GM21390 (cell line): Measurements from ENCODE around the gene UBAC1.
"Not testable (repeated sequence)": the region's sequence is repeated elsewhere in the genome, so short reads cannot be mapped to it uniquely, and the experiment has no call there.

Experiments used
- ATAC-seq: cut with Tn5 transposase; IDR thresholded peaks from one replicate; pipeline ENCODE4 v1.9.1; 2021; ENCODE audit not compliant: unreplicated experiment

UBAC1 gene

DNA sequence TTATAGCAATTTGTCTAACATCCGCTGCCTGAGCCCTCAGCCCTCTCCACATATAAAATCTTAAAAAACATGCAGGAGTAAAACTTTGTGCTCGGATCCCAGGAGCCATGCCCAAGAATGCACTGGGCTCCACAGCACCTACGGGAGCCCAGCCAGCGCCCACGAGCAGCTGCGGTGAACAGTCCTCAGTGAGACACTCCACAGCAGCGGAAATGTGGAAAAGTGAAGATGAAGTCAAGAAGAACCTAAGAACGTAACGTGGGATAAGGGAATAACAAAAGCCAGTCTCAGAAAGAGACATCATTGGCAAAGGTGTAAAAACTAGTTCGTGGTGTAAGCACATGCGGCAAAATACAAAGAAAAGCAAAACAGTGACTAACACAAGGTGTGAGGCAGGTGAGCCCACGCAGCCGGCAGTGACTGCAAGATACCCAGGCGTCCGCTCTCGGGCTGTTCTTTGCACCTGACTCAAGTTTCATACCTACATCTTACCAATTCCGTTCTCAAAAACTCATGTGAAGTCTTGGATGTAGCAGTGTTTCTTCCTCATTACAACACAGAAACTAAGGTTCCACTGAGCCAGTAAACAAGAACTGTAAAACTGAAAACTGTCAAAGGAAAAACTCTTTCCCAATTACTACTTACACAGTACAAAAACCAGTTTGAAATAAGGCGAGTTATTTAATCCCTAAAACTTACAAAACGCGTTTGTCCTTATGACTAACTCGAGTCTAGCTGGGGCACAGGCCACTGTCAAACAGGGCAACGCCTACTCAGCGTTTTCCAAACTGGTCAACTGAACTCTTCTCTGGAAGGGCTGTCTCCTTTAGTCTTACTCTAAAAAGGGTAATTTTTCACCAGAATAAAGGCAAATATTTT is 55.6 kb downstream of the UBAC1 start:
- no peak for ATAC-seq

DNA sequence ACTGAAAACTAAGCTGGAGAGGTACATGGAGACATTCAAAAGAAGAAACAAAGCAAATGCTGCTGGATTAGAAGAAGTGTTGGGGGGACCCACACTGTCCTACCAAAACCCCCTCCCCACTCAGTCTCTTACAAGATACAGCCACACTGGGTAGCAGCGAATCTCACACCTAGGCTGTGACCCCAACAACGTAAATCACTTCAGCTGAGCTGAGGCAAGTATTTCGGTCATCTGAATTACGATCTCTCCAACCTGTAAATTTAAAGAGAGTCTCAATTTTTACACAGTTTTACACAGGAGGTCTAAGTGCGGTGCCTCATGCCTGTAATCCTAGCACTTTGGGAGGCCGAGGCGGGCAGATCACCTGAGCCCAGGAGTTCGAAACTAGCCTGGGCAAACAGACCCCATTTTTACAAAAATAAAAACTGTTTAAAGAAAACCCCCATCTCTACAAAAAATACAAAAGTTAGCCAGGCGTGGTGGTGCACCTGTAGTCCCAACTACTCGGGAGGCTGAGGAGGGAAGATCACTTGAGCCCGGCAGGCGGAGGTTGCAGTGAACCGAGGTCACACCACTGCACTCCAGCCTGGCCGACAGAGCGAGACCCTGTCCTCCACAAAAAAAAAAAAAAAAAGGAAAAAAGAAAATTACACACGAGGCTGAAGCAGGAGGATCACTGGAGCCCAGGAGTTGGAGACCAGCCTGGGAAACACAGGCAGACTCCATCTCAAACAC is 57.2 kb downstream of the UBAC1 start:
- ATAC-seq: no peak

DNA sequence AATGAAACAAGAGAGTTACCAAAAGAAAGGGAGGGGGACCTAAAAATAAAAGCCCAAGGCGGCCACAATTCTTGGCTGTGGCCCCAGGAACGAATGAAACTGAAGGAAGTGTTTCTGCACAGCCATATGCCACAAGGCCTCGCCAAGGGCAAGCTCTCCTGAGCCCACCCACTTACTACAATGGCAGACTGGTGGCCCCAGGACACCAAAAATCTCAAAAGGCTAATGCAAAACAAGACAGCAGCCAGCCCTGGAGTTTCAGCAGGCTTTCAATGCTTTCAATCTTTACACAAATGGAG is 57.9 kb downstream of the UBAC1 start:
- ATAC-seq: no peak

DNA sequence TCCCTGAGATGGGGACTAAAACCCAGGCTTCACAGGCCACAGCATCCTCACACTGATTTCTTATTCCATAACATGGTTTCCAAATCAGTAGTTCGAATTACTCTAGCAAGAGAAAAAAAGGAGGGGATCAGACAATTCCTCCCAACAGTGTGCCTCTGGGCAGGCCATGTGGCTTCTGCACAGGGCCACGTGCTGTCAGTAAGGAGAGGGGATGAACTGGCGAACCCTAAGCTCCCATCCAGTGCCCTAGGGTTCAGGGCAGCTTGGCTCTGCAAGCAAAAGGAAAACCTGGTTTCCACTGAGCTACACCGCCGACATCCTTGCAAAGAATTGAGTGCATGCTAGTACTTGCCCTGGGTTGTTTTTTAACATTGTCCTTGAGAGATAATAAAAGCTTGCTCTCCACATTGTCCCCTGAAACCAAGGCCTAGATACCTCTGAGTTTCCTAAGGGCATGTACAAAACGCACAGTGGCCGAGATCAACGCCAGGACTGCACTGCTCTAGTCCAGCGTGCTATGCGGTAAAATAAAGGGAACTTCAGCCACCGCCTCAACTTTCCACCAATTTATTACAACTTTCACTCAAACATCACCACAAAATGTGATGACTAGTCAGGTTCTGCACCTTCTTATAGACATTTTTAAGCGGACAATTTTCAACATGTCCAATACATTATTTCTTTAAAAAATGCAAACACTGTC is 58.4 kb downstream of the UBAC1 start:
- no peak for ATAC-seq

DNA sequence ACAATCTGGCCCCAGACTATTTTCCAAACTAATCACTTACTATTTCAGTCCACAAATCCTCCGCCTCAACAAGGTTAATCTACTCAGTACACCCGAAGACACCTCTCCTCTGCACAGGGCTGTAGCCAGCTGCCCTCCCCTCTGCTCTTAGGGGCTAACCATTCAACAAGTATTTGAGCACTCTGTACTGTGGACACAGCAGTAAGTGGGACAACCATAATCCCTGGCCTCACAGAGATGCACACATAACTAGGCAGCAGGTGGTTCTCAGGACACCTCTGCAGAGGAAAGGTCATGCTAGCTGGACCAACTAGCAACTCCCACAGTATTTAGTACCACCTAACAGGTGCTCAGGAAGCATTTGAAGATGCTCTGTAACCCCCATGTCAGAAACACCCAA is 59.3 kb downstream of the UBAC1 start:
- ATAC-seq: no peak

DNA sequence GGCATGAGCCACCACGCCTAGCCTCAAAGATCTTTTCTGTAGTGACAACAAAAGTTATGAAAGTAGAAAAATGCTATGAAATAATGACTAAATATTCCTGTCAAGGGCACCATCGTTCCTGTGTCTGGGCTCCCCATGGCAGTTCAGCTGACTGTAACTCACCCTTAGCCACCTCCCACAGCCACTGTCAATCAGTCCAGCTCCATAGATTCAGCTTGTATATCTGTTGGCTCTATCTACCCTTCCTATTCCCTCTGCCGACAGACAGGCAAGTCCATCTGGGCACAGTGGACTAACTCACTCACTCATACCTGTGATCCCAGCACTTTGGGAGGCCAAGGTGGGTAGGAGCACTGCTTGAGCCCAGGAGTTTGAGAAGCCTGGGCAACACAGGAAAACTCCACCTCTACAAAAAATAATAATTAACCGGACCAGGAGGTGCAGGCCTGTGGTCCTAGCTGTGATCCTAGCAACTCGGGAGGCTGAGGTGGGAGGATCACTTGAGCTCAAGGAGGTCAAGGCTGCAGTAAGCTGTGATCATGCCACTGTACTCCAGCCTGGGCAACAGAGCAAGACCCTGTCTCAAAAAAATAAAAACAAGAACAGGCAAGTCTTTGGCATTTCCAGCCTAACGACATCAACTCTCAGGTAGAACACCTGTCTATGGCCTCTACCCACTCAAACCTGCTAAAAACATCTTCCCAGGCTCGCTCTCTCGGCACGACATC is 60.0 kb downstream of the UBAC1 start:
- no peak for ATAC-seq

DNA sequence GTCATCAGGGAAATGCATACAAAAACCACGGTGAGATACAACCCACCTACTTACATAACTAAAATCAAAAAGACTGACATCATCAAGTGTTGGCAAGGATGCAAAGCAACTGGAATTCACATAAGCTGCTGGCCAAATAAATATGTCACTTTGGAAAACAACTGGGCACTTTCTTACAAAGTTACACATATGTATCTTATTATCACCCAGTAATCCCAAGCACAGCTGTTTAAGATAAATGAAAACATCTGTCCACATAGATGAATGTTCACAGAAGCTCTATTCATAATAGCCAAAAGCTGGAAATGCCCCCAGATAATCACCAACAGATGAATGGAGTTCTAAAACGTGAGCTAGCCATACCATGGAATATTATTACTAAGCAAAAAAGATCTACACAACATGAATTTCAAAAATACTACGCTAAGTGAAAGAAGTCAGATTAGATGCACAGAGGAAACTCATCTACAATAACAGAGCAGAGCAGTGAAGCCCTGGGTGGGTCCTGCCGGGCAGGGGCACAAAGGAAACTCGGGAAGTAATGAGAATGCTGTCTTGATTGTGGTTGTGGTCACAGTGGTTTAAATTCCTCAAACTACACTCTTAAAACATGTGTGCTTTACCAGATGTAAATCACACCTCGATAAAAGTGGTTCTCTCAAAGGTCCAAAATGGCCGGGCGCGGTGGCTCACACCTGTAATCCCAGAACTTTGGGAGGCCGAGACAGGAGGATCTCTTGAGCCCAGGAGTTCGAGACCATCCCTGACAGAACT is 62.4 kb downstream of the UBAC1 start:
- no peak for ATAC-seq

DNA sequence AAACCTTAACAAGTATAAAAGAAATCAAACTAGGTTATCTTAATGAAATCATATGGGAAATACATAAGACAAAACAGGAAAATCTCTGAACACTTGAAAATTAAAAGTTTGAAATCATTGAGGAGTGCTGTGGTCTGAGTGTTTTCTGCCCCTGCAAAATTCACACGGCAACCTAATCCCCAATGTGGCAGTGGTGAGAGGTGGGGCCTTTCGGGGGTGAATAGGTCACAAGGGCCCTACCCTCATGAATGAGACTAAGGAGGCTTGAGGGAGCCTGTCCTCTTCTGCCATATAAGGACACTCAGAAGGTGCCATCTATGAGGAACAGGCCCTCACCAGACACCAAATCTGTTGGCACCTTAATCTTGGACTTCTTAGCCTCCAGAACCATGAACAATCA is 64.5 kb downstream of the UBAC1 start:
- no peak for ATAC-seq

DNA sequence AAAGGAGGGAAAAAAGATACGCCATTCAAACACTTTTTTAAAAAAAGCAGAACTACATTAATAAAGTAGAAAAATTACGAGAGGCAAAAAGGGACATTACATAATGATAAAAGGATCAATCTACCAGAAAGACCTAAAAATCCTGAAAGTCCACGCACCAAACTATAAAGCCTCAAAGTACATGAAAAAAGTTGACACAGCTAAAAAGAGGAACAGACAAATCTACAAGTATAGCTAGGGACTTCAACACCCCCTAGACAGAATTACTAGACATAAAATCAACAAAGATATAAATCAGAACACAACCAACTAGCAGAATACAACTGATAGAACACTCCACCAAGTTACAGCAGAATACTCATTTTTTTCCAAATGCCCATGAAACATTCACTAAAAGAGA is 65.0 kb downstream of the UBAC1 start:
- no peak for ATAC-seq

DNA sequence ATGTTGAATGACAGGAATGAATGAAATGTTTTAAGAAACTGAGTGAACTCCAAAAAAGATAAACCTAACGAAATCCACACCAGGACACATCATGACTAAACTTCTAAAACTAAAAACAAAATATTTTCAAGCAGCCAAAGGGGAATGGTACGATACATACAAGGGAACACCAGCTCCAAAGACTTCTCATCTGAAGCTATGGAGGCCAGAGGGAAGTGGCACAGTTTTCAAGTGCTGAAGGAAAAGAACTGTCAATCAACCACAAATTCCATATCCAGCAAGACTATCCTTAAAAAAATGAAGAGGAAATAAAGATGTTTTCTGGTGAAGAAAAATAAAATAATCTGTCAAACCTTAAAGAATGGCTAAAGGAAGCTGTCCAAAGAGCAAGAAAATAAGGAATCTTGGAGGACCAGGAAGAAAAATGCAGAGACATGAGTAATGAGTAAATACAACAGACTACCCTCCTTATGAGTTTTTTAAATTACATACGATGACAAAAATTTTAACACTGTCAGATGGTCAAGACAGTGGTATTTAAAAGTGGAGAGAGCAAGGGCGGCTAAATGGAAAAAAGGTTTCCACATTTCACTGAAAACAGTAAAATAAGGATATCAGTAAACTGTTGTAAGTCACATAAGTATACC is 65.8 kb downstream of the UBAC1 start:
- no peak for ATAC-seq

DNA sequence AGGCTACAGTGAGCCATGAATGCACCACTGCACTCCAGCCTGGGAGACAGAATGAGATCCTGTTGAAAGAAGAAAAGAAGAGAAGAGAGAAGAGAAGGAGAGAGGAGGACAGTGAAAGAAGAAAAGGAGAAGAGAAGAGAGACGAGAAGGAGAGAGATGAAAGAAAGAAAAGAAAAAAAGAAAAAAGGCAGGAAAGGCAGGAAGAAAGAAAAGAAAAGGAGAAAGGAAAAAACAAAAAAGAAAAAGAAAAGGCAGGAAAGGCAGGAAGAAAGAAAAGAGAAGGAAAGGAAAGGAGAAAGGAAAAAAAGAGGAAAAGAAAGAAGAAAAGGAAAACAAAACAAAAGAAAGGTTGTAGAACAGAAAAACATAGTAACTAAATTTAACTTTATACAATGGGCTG is 68.1 kb downstream of the UBAC1 start:
- ATAC-seq: no peak

DNA sequence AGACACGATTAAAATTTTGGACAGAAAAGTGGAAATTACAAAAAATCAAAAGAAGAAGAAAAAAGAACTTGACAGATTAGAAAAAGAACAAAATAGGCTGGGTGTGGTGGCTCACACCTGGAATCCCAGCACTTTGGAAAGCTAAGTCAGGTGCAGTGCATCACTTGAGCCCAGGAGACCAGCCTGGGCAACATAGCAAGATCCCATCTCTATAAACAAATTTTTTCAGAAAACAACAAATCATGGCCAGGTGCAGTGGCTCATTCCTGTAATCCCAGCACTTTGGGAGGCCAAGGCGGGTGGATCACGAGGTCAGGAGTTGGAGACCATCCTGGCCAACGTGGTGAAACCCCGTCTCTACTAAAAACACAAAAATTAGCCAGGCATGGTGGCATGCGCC is 68.8 kb downstream of the UBAC1 start:
- ATAC-seq: not testable (repeated sequence)

DNA sequence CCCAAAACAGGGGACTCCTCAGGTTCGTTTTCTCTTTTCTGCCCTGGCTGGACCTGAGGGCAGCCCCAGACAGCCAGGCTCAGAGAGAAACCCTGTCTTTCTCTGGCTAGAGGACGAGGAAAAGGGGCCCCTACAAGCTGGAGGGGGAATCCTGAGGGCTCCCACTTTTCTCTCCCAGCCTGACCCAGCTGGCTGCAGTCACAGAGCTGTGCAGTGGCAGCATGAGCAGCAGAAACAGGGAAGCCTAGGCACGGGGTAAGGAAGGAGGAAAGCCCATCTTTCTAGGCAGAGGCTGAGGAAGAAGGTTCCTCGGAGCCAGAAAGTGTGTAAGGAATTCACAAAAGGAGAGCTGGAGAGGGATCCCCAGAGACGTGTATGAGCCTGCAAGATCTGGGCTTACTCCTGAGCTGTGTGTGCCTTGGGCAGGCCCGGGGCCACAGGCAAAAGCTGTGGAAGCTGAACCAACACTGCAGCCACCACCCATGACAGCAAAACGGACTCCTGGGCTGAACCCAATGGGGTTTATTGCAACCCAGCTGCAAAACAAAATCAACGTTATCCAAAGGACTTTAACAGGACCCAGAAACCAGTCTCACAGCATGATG is 70.0 kb downstream of the UBAC1 start:
- no peak for ATAC-seq

DNA sequence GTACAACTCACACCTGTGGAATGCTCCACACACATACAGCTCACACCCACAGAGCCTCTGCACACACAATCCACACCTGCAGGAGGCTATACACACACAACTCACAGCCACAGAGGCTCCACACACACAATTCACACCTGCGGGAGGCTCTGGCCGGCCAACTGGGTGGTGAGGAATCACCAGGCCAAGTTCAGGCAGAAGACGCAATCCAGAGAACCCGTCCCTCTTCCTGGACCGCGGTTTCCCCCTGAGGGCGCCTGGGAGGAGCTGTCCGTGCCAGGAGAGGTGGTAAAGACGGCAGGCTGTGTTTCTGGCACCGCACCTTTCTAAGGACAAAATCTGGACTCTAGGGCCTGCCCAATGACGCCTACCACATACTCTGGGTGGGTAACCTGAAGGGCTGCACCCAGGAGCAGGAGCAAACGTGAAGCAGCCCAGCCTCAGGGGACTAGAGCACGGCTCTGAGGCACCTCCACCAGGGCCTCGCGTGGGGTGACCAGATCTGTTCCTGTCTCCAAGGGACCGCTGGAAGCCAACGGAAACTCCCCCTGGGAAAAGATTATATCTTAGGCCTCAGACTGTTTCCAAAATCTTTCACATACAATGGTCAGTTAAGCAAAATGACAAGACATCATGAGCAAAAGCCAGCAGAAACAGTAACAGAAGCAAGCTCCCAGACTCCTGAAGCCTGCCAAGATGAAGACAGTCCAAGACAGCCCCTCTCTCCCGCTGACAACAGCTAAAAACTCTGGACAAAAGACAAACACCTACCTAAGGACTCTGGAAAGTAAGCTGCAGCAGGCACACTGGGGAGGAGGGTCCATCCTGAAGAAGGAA is 70.8 kb downstream of the UBAC1 start:
- no peak for ATAC-seq

DNA sequence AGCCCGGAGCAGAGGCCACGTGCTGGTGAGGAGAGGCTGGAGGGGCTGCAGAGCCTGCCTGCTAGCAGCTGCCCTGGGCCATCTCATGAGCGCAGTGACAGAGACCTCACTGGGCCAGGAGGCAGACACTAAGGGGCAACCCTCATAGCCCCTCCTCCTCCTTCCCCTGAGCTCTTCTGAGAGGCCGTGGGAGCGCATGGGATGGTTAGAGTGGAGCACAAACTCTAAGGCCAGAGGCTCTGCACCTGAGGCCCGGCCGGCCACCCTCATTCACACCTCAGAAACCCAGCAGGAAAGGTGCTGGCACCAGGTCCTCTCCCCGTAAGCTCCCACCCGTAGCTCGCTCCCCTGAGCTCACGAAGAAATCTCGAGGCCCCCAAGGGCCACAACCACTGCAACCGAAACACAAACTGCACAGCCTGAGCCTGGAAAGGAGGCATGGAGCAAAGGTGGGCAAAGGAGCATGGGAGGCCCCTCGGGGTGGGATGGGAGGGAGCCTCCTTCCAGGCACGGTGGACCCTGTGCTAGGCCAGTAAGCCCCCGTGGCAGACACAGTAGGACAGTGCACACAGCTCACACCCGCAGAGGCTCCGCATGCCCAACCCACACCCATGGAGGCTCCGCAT is 71.5 kb downstream of the UBAC1 start:
- no peak for ATAC-seq

DNA sequence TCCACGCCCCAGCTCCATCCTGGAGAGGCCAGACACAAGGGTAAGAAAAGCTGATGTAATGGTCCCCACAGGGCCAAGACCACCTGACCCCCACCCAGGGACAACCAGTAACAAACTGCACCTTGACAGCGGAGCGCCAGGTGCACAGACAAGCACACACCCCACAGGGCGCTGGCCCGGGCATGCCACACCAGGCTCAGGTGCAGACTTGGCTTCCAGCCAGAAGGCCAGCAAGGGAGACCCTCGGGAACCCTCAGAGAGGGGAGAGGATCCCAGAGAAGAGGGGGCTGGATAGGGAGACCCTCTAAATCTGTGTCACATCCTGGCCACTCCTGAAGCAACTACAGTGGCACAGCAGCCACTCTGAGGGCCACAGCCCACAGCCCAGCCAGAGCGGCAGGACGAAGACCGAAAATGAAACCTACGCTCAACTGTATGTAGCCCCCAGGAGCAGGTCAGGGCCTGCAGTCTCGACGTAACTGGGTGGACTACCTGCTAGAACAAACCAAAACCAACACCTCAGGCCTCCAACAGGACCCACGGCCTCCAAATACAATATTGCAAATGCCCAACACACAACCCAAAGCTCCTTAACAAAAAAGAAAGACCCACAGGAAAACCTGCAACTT is 72.3 kb downstream of the UBAC1 start:
- ATAC-seq: no peak

DNA sequence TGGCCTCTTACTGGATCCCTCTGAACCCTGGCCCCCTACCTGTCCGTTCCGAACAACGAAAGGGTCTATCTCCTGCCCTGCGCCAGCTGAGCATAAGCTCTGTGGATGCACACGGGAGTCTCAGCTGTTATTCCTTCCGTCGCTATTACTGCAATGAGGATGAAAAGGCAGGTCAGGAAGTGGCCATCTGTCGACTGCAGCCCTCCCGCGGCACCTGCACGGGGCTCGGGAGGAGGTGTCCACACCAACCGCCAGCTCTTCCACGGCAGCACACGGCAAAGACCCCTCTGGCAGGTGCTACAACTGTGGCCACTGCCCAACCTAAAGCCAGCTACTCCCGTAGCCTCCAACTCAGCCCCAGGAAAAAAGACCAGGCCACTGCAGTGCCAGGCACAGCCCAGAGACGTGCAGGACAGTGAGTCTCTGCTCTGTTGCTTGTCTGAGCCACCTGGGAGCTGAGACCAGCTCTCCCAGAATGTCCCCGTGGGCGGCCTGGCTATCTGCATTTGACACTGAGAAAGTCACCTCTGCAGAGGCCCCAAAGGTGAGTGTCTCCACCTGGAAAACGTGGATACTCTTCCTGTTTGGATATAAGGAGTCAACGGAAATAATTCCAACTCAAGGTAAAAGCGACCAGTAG is 72.9 kb downstream of the UBAC1 start:
- ATAC-seq: no peak
